RCC 7860 (cell line): Measurements from ENCODE around the gene FOXN3.
"Not testable (repeated sequence)": the region's sequence is repeated elsewhere in the genome, so short reads cannot be mapped to it uniquely, and the experiment has no call there.

Source experiments
- DNase-seq: peaks from one replicate; pipeline ENCODE4 v3.0.0-alpha.2; 2015; ENCODE audit warnings: low spot score
- FAIRE-seq: peaks from 2 replicates; lab custom pipeline; 2012; peaks lifted over from hg19 to GRCh38; lab: Jason Lieb, UNC

Gene FOXN3

DNA sequence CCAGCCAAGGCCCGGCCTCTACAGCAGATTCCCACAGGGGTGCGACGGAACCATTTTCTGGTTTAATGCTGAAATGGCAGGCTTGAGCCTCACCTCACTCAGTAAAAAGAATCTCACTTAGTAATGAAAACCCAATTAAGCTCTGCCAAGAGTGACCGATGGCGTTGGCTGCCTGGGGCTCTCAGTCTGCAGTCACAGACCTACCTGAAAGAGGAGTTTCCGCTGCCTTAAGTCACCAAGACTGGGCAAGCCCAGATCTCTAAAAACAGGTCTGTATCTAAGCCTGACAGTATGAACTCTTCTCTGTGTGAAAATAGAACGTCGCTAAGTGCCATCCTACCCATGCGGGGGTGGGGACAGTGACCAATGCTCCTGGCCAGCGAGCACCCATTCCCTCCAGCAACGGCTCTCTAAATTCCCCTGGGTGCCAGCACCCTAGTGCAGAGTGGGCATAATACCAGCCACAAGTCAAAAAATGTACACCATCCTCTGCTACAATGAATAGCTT is 107.3 kb downstream of the FOXN3 start:
- FAIRE-seq: no peak
- no peak for DNase-seq

GRCh38 chr14:89308232-89308959 is 108.6 kb downstream of the FOXN3 start:
- DNase-seq (no peak), FAIRE-seq (no peak)

DNA sequence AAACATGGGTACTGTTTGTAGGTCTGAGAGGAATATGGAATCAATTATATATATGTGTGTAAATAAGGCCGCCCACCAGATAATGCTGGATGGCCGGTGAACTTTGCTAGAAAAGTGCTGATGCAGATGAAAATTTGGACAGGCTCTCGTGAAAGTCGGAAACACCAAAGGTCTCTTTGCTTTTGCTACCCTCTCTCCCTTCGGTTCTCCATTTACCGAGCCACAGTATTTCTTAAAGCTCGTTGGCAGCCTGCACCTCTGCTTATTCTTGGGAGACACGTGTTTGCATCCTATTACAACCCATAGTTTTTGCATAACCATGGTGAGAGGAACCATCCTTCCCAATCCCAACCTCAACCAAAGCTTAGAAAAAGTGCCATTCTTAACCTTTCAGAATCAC is 109.6 kb downstream of the FOXN3 start:
- FAIRE-seq (no peak), DNase-seq (no peak)

DNA sequence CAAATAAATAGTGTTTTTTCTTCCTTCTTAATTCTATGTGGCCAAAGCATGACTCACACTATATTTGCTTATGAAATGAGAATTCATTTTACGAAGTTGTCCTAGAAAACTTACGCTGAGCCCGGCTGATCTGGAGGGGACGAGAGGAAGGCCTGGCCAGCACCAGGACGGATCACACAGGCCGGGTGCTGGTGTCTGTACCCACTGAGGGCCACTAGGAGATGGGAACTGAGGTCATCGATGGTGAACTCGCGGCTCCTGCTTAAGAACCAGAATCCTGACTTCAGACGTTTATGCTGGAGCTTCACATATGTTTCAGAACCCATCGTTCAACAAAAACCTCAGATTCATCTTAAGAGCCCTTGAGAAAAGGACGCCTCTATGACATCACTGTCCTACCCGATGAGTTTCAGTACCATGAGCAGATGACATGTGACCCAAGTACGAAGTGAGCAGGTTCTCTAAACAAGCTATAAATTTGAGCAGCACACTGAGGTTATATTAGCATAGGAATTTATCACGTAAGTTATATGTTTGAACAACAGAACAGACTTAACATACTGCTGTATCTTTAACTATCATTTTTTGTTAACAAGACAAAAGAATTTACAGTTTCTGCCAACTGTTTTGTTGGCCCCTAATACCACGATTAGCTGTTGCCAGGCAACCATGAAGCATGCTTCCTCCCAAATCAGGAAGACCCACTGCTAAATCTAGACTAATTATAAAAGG is 111.9 kb downstream of the FOXN3 start:
- FAIRE-seq (no peak), DNase-seq (no peak)

- DNase-seq (no peak), FAIRE-seq (no peak)
Observed at GRCh38 chr14:89304561-89304960, 112.5 kb downstream of the FOXN3 start.

GRCh38 chr14:89303456-89304435 is 113.3 kb downstream of the FOXN3 start:
- FAIRE-seq (no peak), DNase-seq (peak; percentile 32)

GRCh38 chr14:89302396-89302950 is 114.6 kb downstream of the FOXN3 start:
- FAIRE-seq: no peak
- no peak for DNase-seq

- DNase-seq: no peak
- FAIRE-seq: no peak
Observed at GRCh38 chr14:89299587-89299986, 117.4 kb downstream of the FOXN3 start.

DNA sequence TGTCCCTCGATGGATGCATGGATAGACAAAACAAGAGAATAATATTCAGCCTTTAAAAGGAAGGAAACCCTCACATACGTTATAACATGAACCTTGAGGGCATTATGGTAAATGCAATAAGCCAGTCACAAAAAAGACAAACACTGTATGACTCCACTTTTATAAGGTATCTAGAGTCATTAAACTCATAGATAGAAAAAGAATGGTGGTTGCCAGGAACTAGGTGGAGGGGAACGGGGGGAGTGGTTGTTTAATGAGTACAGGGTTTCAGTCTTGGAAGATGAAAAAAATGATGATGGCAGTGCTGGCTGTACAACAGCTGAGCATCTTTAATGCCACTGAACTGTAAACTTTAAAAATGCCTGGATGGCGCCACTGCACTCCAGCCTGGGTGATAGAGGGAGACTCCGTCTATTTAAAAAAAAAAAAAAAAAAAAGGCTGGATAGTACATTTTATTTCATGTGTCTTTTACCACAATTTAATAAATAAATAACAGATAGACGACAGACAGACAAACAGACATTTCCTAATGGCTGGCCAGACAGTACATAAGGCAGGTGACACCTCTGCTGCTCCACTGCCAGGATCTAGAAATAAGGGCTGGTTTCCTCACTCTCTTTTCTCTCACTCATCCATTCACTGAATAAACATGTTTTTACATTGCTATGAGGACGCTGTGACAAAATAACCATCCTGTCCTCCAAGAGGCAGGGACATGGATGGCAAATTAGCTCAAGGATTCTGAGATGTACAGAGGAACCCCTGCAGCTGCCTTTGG is 118.8 kb downstream of the FOXN3 start:
- FAIRE-seq (no peak), DNase-seq (no peak)

- FAIRE-seq: no peak
- no peak for DNase-seq
Observed at GRCh38 chr14:89296281-89296745, 120.7 kb downstream of the FOXN3 start.

GRCh38 chr14:89294872-89295271 is 122.2 kb downstream of the FOXN3 start:
- DNase-seq (no peak), FAIRE-seq (no peak)

GRCh38 chr14:89294469-89294868 is 122.6 kb downstream of the FOXN3 start:
- not testable (repeated sequence) for FAIRE-seq, DNase-seq

DNA sequence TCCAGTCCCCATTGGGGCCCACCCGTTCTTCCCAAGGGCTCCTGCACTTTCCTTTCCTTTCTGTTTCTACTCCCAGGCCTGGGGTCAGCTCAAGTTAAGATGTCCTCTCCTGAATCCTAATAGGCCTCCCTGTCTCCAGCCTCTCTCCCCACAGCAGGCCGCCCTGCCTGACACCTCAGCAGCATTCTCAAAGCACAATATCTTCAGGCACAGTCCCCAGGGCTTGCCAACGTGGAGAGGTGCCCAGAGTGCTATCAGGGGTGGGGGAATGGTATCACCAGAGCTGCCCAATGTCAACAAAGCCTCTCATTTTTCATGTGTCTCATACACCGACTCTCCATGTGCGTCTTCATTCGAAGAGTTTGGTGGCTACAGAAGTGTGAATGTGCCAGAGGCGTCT is 123.0 kb downstream of the FOXN3 start:
- DNase-seq (no peak), FAIRE-seq (no peak)

- FAIRE-seq (no peak), DNase-seq (no peak)
Observed at GRCh38 chr14:89293314-89293916, 123.6 kb downstream of the FOXN3 start.

DNA sequence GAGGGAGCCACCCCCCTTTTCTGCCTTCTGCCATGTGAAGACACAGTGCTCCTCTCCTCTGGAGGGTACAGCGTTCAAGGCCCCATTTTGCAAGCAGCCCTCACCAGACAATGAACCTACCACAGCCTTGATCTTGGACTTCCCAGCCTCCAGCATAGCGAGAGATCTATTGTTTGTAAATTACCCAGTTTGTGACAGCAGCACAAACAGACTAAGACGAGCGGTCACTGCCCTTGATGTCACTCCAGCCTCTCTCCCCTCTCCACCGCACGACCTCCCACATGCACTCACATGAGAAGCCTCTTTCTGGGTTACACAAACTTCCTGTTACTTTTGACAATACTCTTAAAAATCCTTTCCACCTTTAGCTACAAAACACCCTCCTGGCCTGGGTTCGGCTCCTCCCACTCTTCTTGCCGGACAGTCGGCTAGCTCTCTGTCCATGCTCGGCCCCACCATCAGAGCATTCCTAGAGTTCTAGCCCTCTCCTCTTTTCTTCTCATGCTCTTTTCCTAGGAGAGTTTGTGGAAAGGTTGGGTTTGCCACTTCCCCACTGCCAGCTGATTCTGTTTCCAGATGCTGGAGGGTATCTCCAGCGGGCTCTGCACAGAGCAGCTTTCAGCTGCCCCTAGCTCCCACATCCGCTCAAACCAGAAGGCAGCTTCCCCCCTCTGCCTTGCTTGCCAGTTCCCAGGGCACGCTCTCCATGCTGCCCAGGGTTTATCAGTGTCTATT is 124.3 kb downstream of the FOXN3 start:
- DNase-seq: no peak
- no peak for FAIRE-seq

- FAIRE-seq (no peak), DNase-seq (no peak)
Observed at GRCh38 chr14:89291351-89291940, 125.6 kb downstream of the FOXN3 start.

- no peak for FAIRE-seq
Observed at GRCh38 chr14:89290813-89291212, 126.2 kb downstream of the FOXN3 start.

GRCh38 chr14:89289477-89289876 is 127.6 kb downstream of the FOXN3 start:
- no peak for DNase-seq
- FAIRE-seq: no peak

More at GRCh38 chr14:89290813-89291212, 126.2 kb downstream of the FOXN3 start:
- DNase-seq: no peak
